HepG2 (cell line): ENCODE results near the gene ARTN. TPM values are rescaled to one million over a fixed set of nuclear protein-coding genes. Genes with fewer than 3 reads are reported as not detected.

Experiments used
- ELF4 ChIP-seq: sonication (generic); formaldehyde crosslinking; IDR thresholded peaks from 2 replicates; pipeline ENCODE4 v1.5.0; 2020; ENCODE audit warnings: missing genetic modification reagents, mild to moderate bottlenecking, moderate library complexity, borderline replicate concordance
- GATAD1 ChIP-seq: IDR thresholded peaks from 2 replicates; pipeline ENCODE4 v1.6.1; 2016; ENCODE audit warnings: missing genetic modification reagents, missing compliant biosample characterization
- GFI1 ChIP-seq: sonication (generic); formaldehyde crosslinking; IDR thresholded peaks from 2 replicates; pipeline ENCODE4 v1.5.0; 2020; ENCODE audit warnings: missing genetic modification reagents, mild to moderate bottlenecking, borderline replicate concordance
- KDM3A ChIP-seq: IDR thresholded peaks from 2 replicates; pipeline ENCODE4 v1.6.1; 2018; ENCODE audit warnings: low read depth, missing compliant biosample characterization
- KLF11 ChIP-seq: IDR thresholded peaks from 2 replicates; pipeline ENCODE4 v1.6.1; 2016; ENCODE audit warnings: missing compliant biosample characterization
- MED8 ChIP-seq: sonication (generic); formaldehyde crosslinking; IDR thresholded peaks from 2 replicates; pipeline ENCODE4 v1.8.1; 2023; ENCODE audit warnings: mild to moderate bottlenecking, missing genetic modification reagents; ENCODE audit not compliant: insufficient replicate concordance
- MEIS2 ChIP-seq: sonication (generic); formaldehyde crosslinking; IDR thresholded peaks from 2 replicates; pipeline ENCODE4 v1.9.0; 2021; ENCODE audit warnings: mild to moderate bottlenecking, missing genetic modification reagents
- NPAS2 ChIP-seq: sonication (generic); formaldehyde crosslinking; IDR thresholded peaks from 2 replicates; pipeline ENCODE4 v1.8.0; 2022; ENCODE audit warnings: mild to moderate bottlenecking, missing genetic modification reagents, borderline replicate concordance
- POLR2G ChIP-seq: fragments of 200-400 bp; formaldehyde crosslinking; IDR thresholded peaks from 2 replicates; pipeline ENCODE4 v1.6.1; 2018; ENCODE audit warnings: mild to moderate bottlenecking, low read depth, low read length, moderate library complexity
- SMAD1 ChIP-seq: sonication (generic); formaldehyde crosslinking; IDR thresholded peaks from 2 replicates; pipeline ENCODE4 v1.4.0; 2020; ENCODE audit warnings: missing genetic modification reagents, low read depth, mild to moderate bottlenecking, borderline replicate concordance
- U2AF1 ChIP-seq: fragments of 200-400 bp; formaldehyde crosslinking; optimal IDR thresholded peaks from 2 replicates; pipeline ENCODE3; 2017; ENCODE audit warnings: mild to moderate bottlenecking, low read depth, low read length
- ZBTB8A ChIP-seq: sonication (generic); formaldehyde crosslinking; IDR thresholded peaks from 2 replicates; pipeline ENCODE4 v1.4.0; 2020; ENCODE audit warnings: mild to moderate bottlenecking, low read depth, missing genetic modification reagents, borderline replicate concordance
- ZNF543 ChIP-seq: sonication (generic); formaldehyde crosslinking; IDR thresholded peaks from 2 replicates; pipeline ENCODE4 v1.4.0; 2020; ENCODE audit warnings: mild to moderate bottlenecking, missing genetic modification reagents
- ZNF556 ChIP-seq: sonication (generic); formaldehyde crosslinking; IDR thresholded peaks from 2 replicates; pipeline ENCODE4 v1.4.0; 2020; ENCODE audit warnings: mild to moderate bottlenecking, missing genetic modification reagents, borderline replicate concordance
- ZNF766 ChIP-seq: sonication (generic); formaldehyde crosslinking; IDR thresholded peaks from 2 replicates; pipeline ENCODE4 v1.5.0; 2020; ENCODE audit warnings: missing genetic modification reagents, borderline replicate concordance
- ZNF790 ChIP-seq: sonication (generic); formaldehyde crosslinking; IDR thresholded peaks from 2 replicates; pipeline ENCODE4 v1.8.0; 2022; ENCODE audit warnings: missing genetic modification reagents, mild to moderate bottlenecking, borderline replicate concordance
- polyA plus RNA-seq, 8 experiments: library from polyadenylated mRNA; depleted of rRNA in 3 of 8; stranded (reverse) in 7 of 8; unstranded in 1 of 8; fragments of >200 nt; fragmentation: Illumina TruSeq in 4 of 8; extraction: Trizol in 4 of 8; gene quantifications; 2 replicates each; pipeline versions ENCODE4 v1.2.1 to v1.2.3, GENCODE V29; 2011 to 2016; ENCODE audit warnings: low read depth in 4 of 8, missing spikeins in 1 of 8, mixed read lengths in 1 of 8; ENCODE audit not compliant: insufficient read depth in 1 of 8
- total RNA-seq, 5 experiments: library from RNA; depleted of rRNA; stranded (reverse); fragments of >200 nt; fragmentation: Illumina TruSeq; extraction: Trizol; gene quantifications; 2 replicates each; pipeline ENCODE4 v1.2.3, GENCODE V29; 2016; ENCODE audit warnings: low read depth in 1 of 5
- TF ChIP-seq, protein P1 (sequence below): sonication (generic); formaldehyde crosslinking; IDR thresholded peaks from 2 replicates; pipeline ENCODE4 v1.5.0; 2020; ENCODE audit warnings: missing genetic modification reagents
- TF ChIP-seq, protein P2 (sequence below): sonication (generic); formaldehyde crosslinking; IDR thresholded peaks from 2 replicates; pipeline ENCODE4 v1.8.1; 2022; ENCODE audit warnings: mild to moderate bottlenecking, missing genetic modification reagents
- TF ChIP-seq, protein P3 (sequence below): sonication (generic); formaldehyde crosslinking; IDR thresholded peaks from 2 replicates; pipeline ENCODE4 v1.5.0; 2020; ENCODE audit warnings: mild to moderate bottlenecking, missing genetic modification reagents, borderline replicate concordance

Gene ARTN
- total and polyA plus RNA-seq, 2 of the 13 experiments (the other 11 are each of a cell fraction or from before 2014, with no cell fraction given) = 0.11 to 0.62 TPM

DNA sequence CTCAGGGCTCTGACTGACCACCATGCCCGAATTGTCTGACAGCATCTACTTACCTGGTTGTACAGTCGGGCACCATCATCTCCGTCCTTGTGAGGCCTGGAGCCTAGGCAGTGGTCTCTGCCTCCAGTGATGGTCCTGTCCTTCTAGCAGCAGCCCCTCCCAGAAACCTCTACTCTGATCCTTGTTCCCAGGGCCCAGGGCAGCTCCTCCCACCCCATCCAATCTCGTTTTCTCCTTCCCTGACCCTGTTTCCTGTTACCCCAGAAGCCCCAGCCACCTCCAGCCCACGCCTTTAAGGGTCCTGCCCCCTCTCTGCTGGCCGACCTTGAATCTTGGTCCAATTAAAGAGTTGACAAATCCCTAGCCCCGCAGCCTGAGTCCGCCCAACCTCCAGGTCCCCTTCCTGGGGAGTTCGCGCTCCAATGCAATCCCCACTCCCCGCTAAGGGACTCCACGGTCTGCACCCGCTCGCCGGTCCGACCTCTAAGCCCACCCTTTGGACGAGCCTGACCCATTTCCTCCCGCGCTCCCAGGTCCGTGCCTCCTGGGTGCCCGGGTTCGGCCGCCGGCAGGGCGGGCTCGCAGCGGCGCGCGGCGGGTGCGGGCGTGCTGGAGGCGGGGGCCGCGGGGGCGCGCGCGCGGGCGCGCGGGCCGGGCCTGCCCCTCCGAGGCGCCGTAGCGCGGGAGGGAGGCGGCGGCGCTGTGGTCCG lies 45.1 kb downstream of the ARTN start, which contains the start of gene B4GALT2 (continued):
- TF ChIP-seq, protein P1, sequence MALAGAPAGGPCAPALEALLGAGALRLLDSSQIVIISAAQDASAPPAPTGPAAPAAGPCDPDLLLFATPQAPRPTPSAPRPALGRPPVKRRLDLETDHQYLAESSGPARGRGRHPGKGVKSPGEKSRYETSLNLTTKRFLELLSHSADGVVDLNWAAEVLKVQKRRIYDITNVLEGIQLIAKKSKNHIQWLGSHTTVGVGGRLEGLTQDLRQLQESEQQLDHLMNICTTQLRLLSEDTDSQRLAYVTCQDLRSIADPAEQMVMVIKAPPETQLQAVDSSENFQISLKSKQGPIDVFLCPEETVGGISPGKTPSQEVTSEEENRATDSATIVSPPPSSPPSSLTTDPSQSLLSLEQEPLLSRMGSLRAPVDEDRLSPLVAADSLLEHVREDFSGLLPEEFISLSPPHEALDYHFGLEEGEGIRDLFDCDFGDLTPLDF (CRISPR knock-in tag) = 0 out of 2 replicates have a peak, but pooled peaks have one; percentile 24
- TF ChIP-seq ZBTB8A (CRISPR knock-in tag) = no peak
- TF ChIP-seq, protein P2, sequence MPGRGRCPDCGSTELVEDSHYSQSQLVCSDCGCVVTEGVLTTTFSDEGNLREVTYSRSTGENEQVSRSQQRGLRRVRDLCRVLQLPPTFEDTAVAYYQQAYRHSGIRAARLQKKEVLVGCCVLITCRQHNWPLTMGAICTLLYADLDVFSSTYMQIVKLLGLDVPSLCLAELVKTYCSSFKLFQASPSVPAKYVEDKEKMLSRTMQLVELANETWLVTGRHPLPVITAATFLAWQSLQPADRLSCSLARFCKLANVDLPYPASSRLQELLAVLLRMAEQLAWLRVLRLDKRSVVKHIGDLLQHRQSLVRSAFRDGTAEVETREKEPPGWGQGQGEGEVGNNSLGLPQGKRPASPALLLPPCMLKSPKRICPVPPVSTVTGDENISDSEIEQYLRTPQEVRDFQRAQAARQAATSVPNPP (CRISPR knock-in tag) = 0 out of 2 replicates have a peak, but pooled peaks have one; percentile 17
- no peak for TF ChIP-seq MEIS2 (CRISPR knock-in tag)
- no peak for TF ChIP-seq ZNF790 (CRISPR knock-in tag)
- no peak for TF ChIP-seq GATAD1 (CRISPR knock-in tag)
- TF ChIP-seq, protein P3, sequence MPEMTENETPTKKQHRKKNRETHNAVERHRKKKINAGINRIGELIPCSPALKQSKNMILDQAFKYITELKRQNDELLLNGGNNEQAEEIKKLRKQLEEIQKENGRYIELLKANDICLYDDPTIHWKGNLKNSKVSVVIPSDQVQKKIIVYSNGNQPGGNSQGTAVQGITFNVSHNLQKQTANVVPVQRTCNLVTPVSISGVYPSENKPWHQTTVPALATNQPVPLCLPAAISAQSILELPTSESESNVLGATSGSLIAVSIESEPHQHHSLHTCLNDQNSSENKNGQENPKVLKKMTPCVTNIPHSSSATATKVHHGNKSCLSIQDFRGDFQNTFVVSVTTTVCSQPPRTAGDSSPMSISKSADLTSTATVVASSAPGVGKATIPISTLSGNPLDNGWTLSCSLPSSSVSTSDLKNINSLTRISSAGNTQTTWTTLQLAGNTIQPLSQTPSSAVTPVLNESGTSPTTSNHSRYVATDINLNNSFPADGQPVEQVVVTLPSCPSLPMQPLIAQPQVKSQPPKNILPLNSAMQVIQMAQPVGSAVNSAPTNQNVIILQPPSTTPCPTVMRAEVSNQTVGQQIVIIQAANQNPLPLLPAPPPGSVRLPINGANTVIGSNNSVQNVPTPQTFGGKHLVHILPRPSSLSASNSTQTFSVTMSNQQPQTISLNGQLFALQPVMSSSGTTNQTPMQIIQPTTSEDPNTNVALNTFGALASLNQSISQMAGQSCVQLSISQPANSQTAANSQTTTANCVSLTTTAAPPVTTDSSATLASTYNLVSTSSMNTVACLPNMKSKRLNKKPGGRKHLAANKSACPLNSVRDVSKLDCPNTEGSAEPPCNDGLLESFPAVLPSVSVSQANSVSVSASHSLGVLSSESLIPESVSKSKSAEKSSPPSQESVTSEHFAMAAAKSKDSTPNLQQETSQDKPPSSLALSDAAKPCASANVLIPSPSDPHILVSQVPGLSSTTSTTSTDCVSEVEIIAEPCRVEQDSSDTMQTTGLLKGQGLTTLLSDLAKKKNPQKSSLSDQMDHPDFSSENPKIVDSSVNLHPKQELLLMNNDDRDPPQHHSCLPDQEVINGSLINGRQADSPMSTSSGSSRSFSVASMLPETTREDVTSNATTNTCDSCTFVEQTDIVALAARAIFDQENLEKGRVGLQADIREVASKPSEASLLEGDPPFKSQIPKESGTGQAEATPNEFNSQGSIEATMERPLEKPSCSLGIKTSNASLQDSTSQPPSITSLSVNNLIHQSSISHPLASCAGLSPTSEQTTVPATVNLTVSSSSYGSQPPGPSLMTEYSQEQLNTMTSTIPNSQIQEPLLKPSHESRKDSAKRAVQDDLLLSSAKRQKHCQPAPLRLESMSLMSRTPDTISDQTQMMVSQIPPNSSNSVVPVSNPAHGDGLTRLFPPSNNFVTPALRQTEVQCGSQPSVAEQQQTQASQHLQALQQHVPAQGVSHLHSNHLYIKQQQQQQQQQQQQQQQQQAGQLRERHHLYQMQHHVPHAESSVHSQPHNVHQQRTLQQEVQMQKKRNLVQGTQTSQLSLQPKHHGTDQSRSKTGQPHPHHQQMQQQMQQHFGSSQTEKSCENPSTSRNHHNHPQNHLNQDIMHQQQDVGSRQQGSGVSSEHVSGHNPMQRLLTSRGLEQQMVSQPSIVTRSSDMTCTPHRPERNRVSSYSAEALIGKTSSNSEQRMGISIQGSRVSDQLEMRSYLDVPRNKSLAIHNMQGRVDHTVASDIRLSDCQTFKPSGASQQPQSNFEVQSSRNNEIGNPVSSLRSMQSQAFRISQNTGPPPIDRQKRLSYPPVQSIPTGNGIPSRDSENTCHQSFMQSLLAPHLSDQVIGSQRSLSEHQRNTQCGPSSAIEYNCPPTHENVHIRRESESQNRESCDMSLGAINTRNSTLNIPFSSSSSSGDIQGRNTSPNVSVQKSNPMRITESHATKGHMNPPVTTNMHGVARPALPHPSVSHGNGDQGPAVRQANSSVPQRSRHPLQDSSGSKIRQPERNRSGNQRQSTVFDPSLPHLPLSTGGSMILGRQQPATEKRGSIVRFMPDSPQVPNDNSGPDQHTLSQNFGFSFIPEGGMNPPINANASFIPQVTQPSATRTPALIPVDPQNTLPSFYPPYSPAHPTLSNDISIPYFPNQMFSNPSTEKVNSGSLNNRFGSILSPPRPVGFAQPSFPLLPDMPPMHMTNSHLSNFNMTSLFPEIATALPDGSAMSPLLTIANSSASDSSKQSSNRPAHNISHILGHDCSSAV = no peak
- no peak for TF ChIP-seq KLF11 (CRISPR knock-in tag)
- peak; percentile 29; the same call in 1 of the 2 replicates for TF ChIP-seq ZNF766 (CRISPR knock-in tag)
- TF ChIP-seq SMAD1 = peak; percentile 29; the same call in 1 of the 2 replicates
- TF ChIP-seq U2AF1 = no peak
- TF ChIP-seq ELF4 (CRISPR knock-in tag) = no peak
- TF ChIP-seq MED8 (CRISPR knock-in tag) = no peak
- TF ChIP-seq ZNF556 (CRISPR knock-in tag) = 0 out of 2 replicates have a peak, but pooled peaks have one; percentile 16
- TF ChIP-seq GFI1 (CRISPR knock-in tag) = peak; percentile 43; the same call in 1 of the 2 replicates
- TF ChIP-seq POLR2G = peak; percentile 59; the same call in 1 of the 2 replicates
- TF ChIP-seq KDM3A (CRISPR knock-in tag) = no peak
- TF ChIP-seq NPAS2 = 0 out of 2 replicates have a peak, but pooled peaks have one; percentile 73
- no peak for TF ChIP-seq ZNF543
